ENCODE results near the gene BMPR1A. TPM values are rescaled to one million over a fixed set of nuclear protein-coding genes. Genes with fewer than 3 reads are reported as not detected.

BMPR1A gene
- total and polyA plus RNA-seq, 2 of the 13 experiments (the other 11 are each of a cell fraction or from before 2014, with no cell fraction given) = 17.8 to 44.2 TPM

GRCh38 chr10:86785037-86785436 lies 28.6 kb downstream of the BMPR1A start:
- no peak for ATAC-seq
- intact Hi-C loops (cut with micrococcal nuclease; ENCODE audit: unreplicated experiment) (no loop called here), in situ Hi-C loops (cut with HindIII; ENCODE audit: extremely low pct_ligation_motif_present, low pct_unique_long_range_greater_than_20kb) (no loop called here)
- CTCF ChIA-PET (ENCODE audit: low intra/inter-chr PET ratio, low total read pairs) = no interaction called here
- WGBS (ENCODE audit: low lambda C conversion rate) = 94% methylated on average over 4 of the region's 4 CpGs
- no peaks in the 10 kb centered on the region for H3K36me3 ChIP-seq (replicated peaks in 1 of 2; ENCODE audit: control insufficient read depth in 1 of 2, insufficient read depth in 2 of 2, low read length in 2 of 2)
- H3K27ac ChIP-seq (ENCODE audit: extremely low read length, insufficient read depth, low read length) = no peak overlapping the region
- H3K4me1 ChIP-seq (ENCODE audit: insufficient read depth, low read length) = peaks cover 27% of the 10 kb centered on the region
- no peak overlapping the region for H3K9ac ChIP-seq (ENCODE audit: insufficient read depth, low read depth, low read length)
- no peak for FAIRE-seq
- no peak overlapping the region for H3K4me2 ChIP-seq (ENCODE audit: low read depth, low read length)
- H3K27me3 ChIP-seq (ENCODE audit: control insufficient read depth in 1 of 2, insufficient read depth in 2 of 2, low read length in 2 of 2) = no peaks in the 10 kb centered on the region
- POLR2A ChIA-PET = no interaction called here
- DNase-seq (ENCODE audit: low spot score) = no peak
- peaks cover 8% of the 10 kb centered on the region for H4K20me1 ChIP-seq (ENCODE audit: insufficient read depth, low read length)
- BruUV-seq (replicated peaks) = no TSS peak
- H3K4me3 ChIP-seq (replicated peaks in 1 of 3; ENCODE audit: insufficient read depth in 1 of 3, low read depth in 2 of 3, low read length in 3 of 3) = no peak overlapping the region
- H3K9me3 ChIP-seq (ENCODE audit: low read length) = no peaks in the 10 kb centered on the region
- no peak overlapping the region for H2AFZ ChIP-seq (ENCODE audit: low read length)
- peaks cover 80% of the 10 kb centered on the region for H3K79me2 ChIP-seq (ENCODE audit: insufficient read depth, low read length)
- TF ChIP-seq JUND (CRISPR knock-in tag; IDR thresholded peaks at IDR 0.05) (no peak), BRCA1 (CRISPR knock-in tag; IDR thresholded peaks at IDR 0.05) (no peak), ZFP62 (CRISPR knock-in tag; IDR thresholded peaks at IDR 0.05) (no peak), AKNA (CRISPR knock-in tag; IDR thresholded peaks at IDR 0.05; ENCODE audit: borderline replicate concordance) (no peak), ATF1 (CRISPR knock-in tag; IDR thresholded peaks at IDR 0.05) (no peak), KIAA2018 (CRISPR knock-in tag; IDR thresholded peaks at IDR 0.05; ENCODE audit: borderline replicate concordance) (no peak), NFE2L1 (CRISPR knock-in tag; IDR thresholded peaks at IDR 0.05; ENCODE audit: borderline replicate concordance) (no peak), ZNF607 (CRISPR knock-in tag; IDR thresholded peaks at IDR 0.05; ENCODE audit: borderline replicate concordance) (no peak), NFRKB (IDR thresholded peaks at IDR 0.05) (no peak), SCMH1 (CRISPR knock-in tag; IDR thresholded peaks at IDR 0.05; ENCODE audit: borderline replicate concordance) (no peak), HNF1B (CRISPR knock-in tag; IDR thresholded peaks at IDR 0.05) (no peak)

All from HepG2 (cell line).